Activated B cell treated with CpG ODN at 0.5 μM for 24 hours (primary cell): ENCODE data around the gene PRR36. TPM values are rescaled to one million over a fixed set of nuclear protein-coding genes. Genes with fewer than 3 reads are reported as not detected.
A peak's percentile ranks its signal among the peaks of the same experiment; 100 is the strongest.
"Not testable (repeated sequence)": the region's sequence is repeated elsewhere in the genome, so short reads cannot be mapped to it uniquely, and the experiment has no call there.

Experiments used
- ATAC-seq: fragments of 200-7000 bp; cut with Tn5 transposase; one replicate; pipeline ENCODE4 v1.10.0; 2021; ENCODE audit warnings: low read depth, mild to moderate bottlenecking, moderate library complexity
- CTCF ChIA-PET: fragments of 350-600 bp; sonication (Branson Sonifier 250); formaldehyde crosslinking; loops from one replicate; lab custom pipeline; 2021; ENCODE audit warnings: antibody characterized with exemption; lab: Charles Lee
- POLR2A ChIA-PET: fragments of 350-600 bp; sonication (Branson Sonifier 250); formaldehyde crosslinking; loops from one replicate; lab custom pipeline; 2021; ENCODE audit warnings: antibody characterized with exemption; lab: Charles Lee
- DNase-seq: peaks from one replicate; pipeline ENCODE4 v3.0.0; 2022
- H3K27ac Mint-ChIP-seq: one replicate; pipeline ENCODE4 v1.8.0; 2020; ENCODE audit warnings: mixed read lengths
- H3K27me3 Mint-ChIP-seq: one replicate; pipeline ENCODE4 v1.8.0; 2021; ENCODE audit warnings: mixed read lengths
- H3K36me3 Mint-ChIP-seq: one replicate; pipeline ENCODE4 v1.8.0; 2021; ENCODE audit warnings: low read depth, mixed read lengths
- H3K4me1 Mint-ChIP-seq: one replicate; pipeline ENCODE4 v1.8.0; 2021; ENCODE audit warnings: mixed read lengths
- H3K4me3 Mint-ChIP-seq: one replicate; pipeline ENCODE4 v1.8.0; 2020; ENCODE audit warnings: mild to moderate bottlenecking, mixed read lengths
- H3K9me3 Mint-ChIP-seq: one replicate; pipeline ENCODE4 v1.8.0; 2020; ENCODE audit warnings: mixed read lengths
- CTCF ChIP-seq: fragments of 200-600 bp; IDR thresholded peaks from one replicate; pipeline ENCODE4 v1.8.0; 2022; ENCODE audit warnings: antibody characterized with exemption, mild to moderate bottlenecking
- intact Hi-C: fragments of 100-400 bp; cut with micrococcal nuclease; formaldehyde crosslinking; loops from one replicate; pipeline ENCODE4 v1.15.1; 2024
- total RNA-seq: library from RNA; stranded (reverse); gene quantifications from 2 replicates; pipeline ENCODE4 v1.2.3, GENCODE V29; 2022

The PRR36 gene
- total RNA-seq, 1 donor from 2014 or later = not detected

- TF ChIP-seq CTCF = no peak
- Mint-ChIP-seq H3K36me3 (no peaks in the 10 kb centered on the region), H3K4me3 (peak overlapping the region; percentile 64), H3K27me3 (peaks cover 23% of the 10 kb centered on the region), H3K9me3 (no peaks in the 10 kb centered on the region), H3K27ac (no peak overlapping the region), H3K4me1 (peaks cover 21% of the 10 kb centered on the region)
- ATAC-seq = no peak
- ChIA-PET POLR2A (interaction anchor here (0.5 kb wide), 1 partner anchor 28 kb away, joined by 3 read pairs; no protein-coding TSS in a partner anchor), CTCF (interaction anchor here (0.6 to 1.3 kb wide), 3 partner anchors 9 to 294 kb away, joined by 3 to 6 read pairs (median 3); partner anchors contain the start of gene TIMM44)
- DNase-seq = no peak
- intact Hi-C loops = no loop called here
These were observed 12.4 kb downstream of the PRR36 start for GRCh38 chr19:7861619-7862412.

- Mint-ChIP-seq H3K9me3 (no peaks in the 10 kb centered on the region), H3K36me3 (no peaks in the 10 kb centered on the region), H3K4me3 (peak overlapping the region; percentile 32), H3K27ac (no peak overlapping the region), H3K27me3 (peaks cover 23% of the 10 kb centered on the region), H3K4me1 (peaks cover 21% of the 10 kb centered on the region)
- DNase-seq = no peak
- TF ChIP-seq CTCF = no peak
- ATAC-seq = no peak
- ChIA-PET POLR2A (interaction anchor here (1.5 kb wide), 1 partner anchor 59 kb away, joined by 14 read pairs; the partner anchor contains the start of gene SNAPC2), CTCF (interaction anchor here (0.6 to 1.3 kb wide), 3 partner anchors 9 to 293 kb away, joined by 3 to 6 read pairs (median 3); partner anchors contain the start of gene TIMM44)
- intact Hi-C loops = no loop called here
These were observed 13.2 kb downstream of the PRR36 start for GRCh38 chr19:7860714-7861618.

- Mint-ChIP-seq H3K27ac (no peak overlapping the region), H3K4me1 (peaks cover 16% of the 10 kb centered on the region), H3K27me3 (peaks cover 16% of the 10 kb centered on the region), H3K36me3 (no peaks in the 10 kb centered on the region), H3K9me3 (no peaks in the 10 kb centered on the region), H3K4me3 (no peak overlapping the region)
- no peak for TF ChIP-seq CTCF
- CTCF ChIA-PET = no interaction called here
- POLR2A ChIA-PET = interaction anchor here (1.5 kb wide), 1 partner anchor 60 kb away, joined by 14 read pairs; the partner anchor contains the start of gene SNAPC2
- intact Hi-C loops = no loop called here
- no peak for DNase-seq
- no peak for ATAC-seq
These were observed 14.1 kb downstream of the PRR36 start for GRCh38 chr19:7859831-7860713.

- DNase-seq, ATAC-seq, H3K9me3 Mint-ChIP-seq, H3K36me3 Mint-ChIP-seq, intact Hi-C loops, CTCF ChIA-PET, H3K27ac Mint-ChIP-seq, H3K4me3 Mint-ChIP-seq: not testable (repeated sequence)
- H3K4me1 Mint-ChIP-seq = peaks cover 13% of the 10 kb centered on the region
- POLR2A ChIA-PET = interaction anchor here (1.5 kb wide), 1 partner anchor 61 kb away, joined by 14 read pairs; the partner anchor contains the start of gene SNAPC2
- peaks cover 11% of the 10 kb centered on the region for H3K27me3 Mint-ChIP-seq
These were observed 15.1 kb downstream of the PRR36 start for GRCh38 chr19:7859087-7859486.
